ENCODE data around the gene ZYG11B.
"Not testable (repeated sequence)": the region's sequence is repeated elsewhere in the genome, so short reads cannot be mapped to it uniquely, and the experiment has no call there.

Gene ZYG11B

DNA sequence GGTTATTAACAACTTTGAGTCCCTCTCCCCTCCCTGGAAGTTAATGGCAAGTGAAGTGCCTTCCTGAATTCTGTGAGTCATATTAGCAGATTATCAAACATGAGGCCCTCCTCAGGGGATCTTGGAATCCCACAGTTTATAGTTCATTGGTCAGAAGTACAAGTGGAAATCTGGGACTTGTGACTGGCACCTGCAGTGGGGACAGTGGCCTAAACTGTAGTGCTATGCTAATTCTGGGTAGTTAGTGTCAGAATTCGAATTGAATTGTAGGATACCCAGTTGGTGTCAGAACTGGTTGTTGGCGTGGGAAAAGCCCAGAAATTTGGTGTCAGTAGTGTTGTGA is 26.2 kb downstream of the ZYG11B start:
- Histone ChIP-seq H3K9me3 (ENCODE audit: control insufficient read depth, low read length) (no peaks in the 10 kb centered on the region), H3K36me3 (ENCODE audit: control insufficient read depth, insufficient read depth, low read length) (peaks cover 3% of the 10 kb centered on the region), H3K4me1 (ENCODE audit: control insufficient read depth, insufficient read depth, low read length) (no peaks in the 10 kb centered on the region), H3K27ac (ENCODE audit: insufficient read depth, low read depth, low read length, poor library complexity, severe bottlenecking) (no peak overlapping the region), H3K4me3 (ENCODE audit: insufficient read depth, low read depth, low read length) (no peak overlapping the region), H3K27me3 (ENCODE audit: control insufficient read depth, insufficient read depth, low read length, poor library complexity, severe bottlenecking) (no peaks in the 10 kb centered on the region)
- 88 to 92% methylated on average over 2 of the region's 2 CpGs for WGBS, 2 experiments

DNA sequence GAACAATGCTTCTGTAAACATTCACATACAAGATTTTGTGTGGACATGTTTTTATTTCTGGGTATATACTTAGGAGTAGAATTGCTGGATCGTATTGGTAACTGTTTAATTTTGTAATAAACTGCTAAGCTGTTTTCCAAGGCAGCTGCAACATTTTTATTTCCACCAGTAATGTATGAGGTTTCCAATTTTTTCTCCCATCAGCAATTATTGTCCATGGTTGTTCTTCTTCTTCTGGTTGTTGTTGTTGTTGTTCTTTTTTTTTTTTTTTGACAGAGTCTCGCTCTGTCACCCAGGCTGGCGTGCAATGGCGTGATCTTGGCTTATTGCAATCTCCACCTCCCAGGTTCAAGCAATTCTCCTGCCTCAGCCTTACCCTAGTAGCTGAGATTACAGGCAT is 26.9 kb downstream of the ZYG11B start:
- H3K9me3 ChIP-seq (ENCODE audit: control insufficient read depth, low read length): no peaks in the 10 kb centered on the region
- no peak overlapping the region for H3K27ac ChIP-seq (ENCODE audit: insufficient read depth, low read depth, low read length, poor library complexity, severe bottlenecking)
- H3K4me3 ChIP-seq (ENCODE audit: insufficient read depth, low read depth, low read length): no peak overlapping the region
- H3K4me1 ChIP-seq (ENCODE audit: control insufficient read depth, insufficient read depth, low read length): no peaks in the 10 kb centered on the region
- peaks cover 3% of the 10 kb centered on the region for H3K36me3 ChIP-seq (ENCODE audit: control insufficient read depth, insufficient read depth, low read length)
- no peaks in the 10 kb centered on the region for H3K27me3 ChIP-seq (ENCODE audit: control insufficient read depth, insufficient read depth, low read length, poor library complexity, severe bottlenecking)
- WGBS, 2 experiments: 92 to 94% methylated on average over 3 to 4 of the region's 4 CpGs

DNA sequence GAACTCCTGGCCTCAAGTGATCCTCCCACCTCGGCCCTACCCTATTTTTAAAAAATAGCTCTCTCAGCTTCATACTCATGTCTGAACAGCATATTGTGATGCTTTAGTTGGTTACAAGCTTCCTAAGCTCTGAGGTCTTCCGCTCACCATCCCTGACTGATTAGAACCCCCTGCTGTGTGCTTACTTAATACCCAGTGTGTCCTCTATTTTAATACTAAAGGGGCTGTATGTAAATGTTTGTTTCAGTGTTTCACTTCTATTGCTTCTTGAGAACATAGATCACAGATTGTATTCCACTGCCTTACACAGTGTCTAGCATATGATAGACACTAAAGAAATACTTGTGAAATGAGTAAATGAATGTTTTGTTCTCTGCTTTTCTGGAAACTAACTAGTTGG is 29.8 kb downstream of the ZYG11B start:
- Histone ChIP-seq H3K4me1 (ENCODE audit: control insufficient read depth, insufficient read depth, low read length) (no peaks in the 10 kb centered on the region), H3K9me3 (ENCODE audit: control insufficient read depth, low read length) (no peaks in the 10 kb centered on the region), H3K36me3 (ENCODE audit: control insufficient read depth, insufficient read depth, low read length) (peaks cover 3% of the 10 kb centered on the region), H3K4me3 (ENCODE audit: insufficient read depth, low read depth, low read length) (no peak overlapping the region), H3K27me3 (ENCODE audit: control insufficient read depth, insufficient read depth, low read length, poor library complexity, severe bottlenecking) (no peaks in the 10 kb centered on the region), H3K27ac (ENCODE audit: insufficient read depth, low read depth, low read length, poor library complexity, severe bottlenecking) (no peak overlapping the region)
- WGBS, 2 experiments: 71 to 83% methylated on average over 2 of the region's 2 CpGs

DNA sequence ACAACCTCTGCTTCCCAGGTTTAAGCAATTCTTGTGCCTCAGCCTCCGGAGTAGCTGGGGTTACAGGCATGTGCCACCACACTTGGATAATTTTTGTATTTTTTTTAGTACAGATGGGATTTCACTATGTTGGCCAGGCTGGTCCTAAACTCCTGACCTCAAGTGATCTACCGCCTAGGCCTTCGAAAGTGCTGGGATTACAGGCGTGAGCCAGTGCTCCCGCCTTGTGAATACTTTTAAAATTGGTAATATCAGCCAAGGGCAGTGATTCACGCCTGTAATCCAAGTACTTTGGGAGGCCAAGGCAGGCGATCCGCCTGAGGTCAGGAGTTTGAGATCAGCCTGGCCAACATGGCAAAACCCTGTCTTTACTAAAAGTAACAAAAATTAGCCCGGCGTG is 33.7 kb downstream of the ZYG11B start:
- no peaks in the 10 kb centered on the region for H3K27me3 ChIP-seq (ENCODE audit: control insufficient read depth, insufficient read depth, low read length, poor library complexity, severe bottlenecking)
- no peaks in the 10 kb centered on the region for H3K9me3 ChIP-seq (ENCODE audit: control insufficient read depth, low read length)
- H3K4me1 ChIP-seq (ENCODE audit: control insufficient read depth, insufficient read depth, low read length): no peaks in the 10 kb centered on the region
- 94% methylated on average over 10 of the region's 10 CpGs for WGBS, 2 experiments
- no peak overlapping the region for H3K27ac ChIP-seq (ENCODE audit: insufficient read depth, low read depth, low read length, poor library complexity, severe bottlenecking)
- H3K36me3 ChIP-seq (ENCODE audit: control insufficient read depth, insufficient read depth, low read length): peaks cover 3% of the 10 kb centered on the region
- no peak overlapping the region for H3K4me3 ChIP-seq (ENCODE audit: insufficient read depth, low read depth, low read length)

DNA sequence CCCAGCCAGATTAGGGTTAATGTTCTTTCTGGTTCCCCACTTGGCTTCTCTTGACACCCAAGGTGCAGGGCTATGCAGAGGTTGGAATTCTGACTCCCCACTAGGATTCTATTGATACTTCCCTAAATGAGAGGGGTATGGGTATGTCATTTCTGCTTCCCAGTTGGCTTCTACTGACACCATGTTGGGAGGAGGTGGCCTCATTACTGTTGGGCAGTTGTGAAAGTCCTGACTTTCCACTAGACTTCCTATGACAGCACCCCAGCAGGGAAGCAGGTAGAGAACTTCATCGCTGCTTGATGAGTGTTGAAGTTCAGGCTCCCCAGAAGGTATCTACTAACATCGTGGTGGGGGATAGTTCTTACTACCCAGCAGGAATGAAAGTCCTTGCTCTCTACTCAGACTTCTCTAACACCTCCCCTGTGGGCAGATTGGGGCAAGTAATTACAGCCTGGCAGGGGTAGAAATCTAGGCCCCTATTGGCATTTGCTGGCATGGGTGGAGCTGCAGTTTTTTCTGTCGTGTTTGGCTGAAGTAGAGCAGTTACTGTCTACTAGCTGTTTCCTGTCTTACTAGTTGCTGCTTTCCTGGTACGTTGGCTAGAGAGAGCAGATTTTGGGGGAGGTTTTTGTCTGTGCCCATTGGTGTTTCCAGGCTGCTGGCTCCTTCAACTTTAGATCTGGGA is 41.5 kb downstream of the ZYG11B start:
- WGBS, 2 experiments: 91 to 98% methylated on average over 4 of the region's 4 CpGs
- no peak overlapping the region for H3K27ac ChIP-seq (ENCODE audit: insufficient read depth, low read depth, low read length, poor library complexity, severe bottlenecking)
- H3K27me3 ChIP-seq (ENCODE audit: control insufficient read depth, insufficient read depth, low read length, poor library complexity, severe bottlenecking): no peaks in the 10 kb centered on the region
- H3K36me3 ChIP-seq (ENCODE audit: control insufficient read depth, insufficient read depth, low read length): no peaks in the 10 kb centered on the region
- H3K9me3 ChIP-seq (ENCODE audit: control insufficient read depth, low read length): no peaks in the 10 kb centered on the region
- no peaks in the 10 kb centered on the region for H3K4me1 ChIP-seq (ENCODE audit: control insufficient read depth, insufficient read depth, low read length)
- H3K4me3 ChIP-seq (ENCODE audit: insufficient read depth, low read depth, low read length): no peak overlapping the region

DNA sequence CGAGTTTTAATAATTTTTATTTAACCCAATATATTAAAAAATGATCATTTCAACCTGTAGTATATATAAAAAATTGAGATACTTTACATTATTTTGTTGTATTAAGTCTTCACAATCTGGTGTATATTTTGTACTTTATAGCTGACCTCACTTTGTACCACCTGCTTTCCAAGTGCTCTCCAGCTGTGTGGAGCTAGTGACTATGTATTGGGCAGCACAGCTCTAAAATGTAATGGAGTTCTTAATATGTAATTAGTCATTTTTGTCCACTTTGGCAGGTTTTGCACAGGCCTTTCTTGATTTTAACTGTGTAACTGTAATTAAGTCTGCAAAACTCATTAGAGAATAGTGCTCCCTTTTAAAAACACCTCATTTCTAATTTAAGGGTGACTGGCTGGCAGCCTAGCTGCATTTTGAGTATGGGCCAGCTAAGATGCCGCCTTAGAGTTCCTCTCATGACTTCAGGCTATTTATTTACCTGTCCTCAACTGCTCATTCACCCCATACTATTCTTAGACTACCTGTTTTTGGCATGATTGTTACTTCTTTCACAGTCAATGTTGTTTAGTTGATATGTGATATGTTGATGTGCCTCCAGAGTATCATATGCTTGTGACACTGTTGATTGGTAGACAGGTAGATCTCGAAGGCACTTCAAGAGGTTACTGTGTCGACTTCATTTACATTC is 43.2 kb downstream of the ZYG11B start:
- H3K4me3 ChIP-seq (ENCODE audit: insufficient read depth, low read depth, low read length): no peak overlapping the region

DNA sequence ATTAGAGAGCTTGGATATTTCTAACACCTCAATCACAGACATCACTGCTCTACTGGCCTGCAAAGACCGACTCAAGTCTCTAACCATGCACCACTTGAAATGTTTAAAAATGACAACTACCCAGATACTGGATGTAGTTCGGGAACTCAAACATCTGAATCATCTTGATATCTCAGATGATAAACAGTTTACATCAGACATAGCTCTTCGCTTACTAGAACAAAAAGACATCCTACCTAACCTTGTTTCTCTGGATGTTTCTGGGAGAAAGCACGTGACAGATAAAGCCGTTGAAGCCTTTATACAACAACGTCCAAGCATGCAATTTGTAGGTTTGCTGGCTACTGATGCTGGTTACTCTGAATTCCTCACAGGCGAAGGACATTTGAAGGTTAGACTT is 45.1 kb downstream of the ZYG11B start:
- H3K27me3 ChIP-seq (ENCODE audit: control insufficient read depth, insufficient read depth, low read length, poor library complexity, severe bottlenecking): no peaks in the 10 kb centered on the region
- 95 to 97% methylated on average over 7 of the region's 7 CpGs for WGBS, 2 experiments
- no peaks in the 10 kb centered on the region for H3K36me3 ChIP-seq (ENCODE audit: control insufficient read depth, insufficient read depth, low read length)
- H3K9me3 ChIP-seq (ENCODE audit: control insufficient read depth, low read length): no peaks in the 10 kb centered on the region
- H3K4me1 ChIP-seq (ENCODE audit: control insufficient read depth, insufficient read depth, low read length): no peaks in the 10 kb centered on the region
- no peak overlapping the region for H3K27ac ChIP-seq (ENCODE audit: insufficient read depth, low read depth, low read length, poor library complexity, severe bottlenecking)
- H3K4me3 ChIP-seq (ENCODE audit: insufficient read depth, low read depth, low read length): no peak overlapping the region

More for the DNA sequence above, 43.2 kb downstream of the ZYG11B start:
- Histone ChIP-seq H3K27me3 (ENCODE audit: control insufficient read depth, insufficient read depth, low read length, poor library complexity, severe bottlenecking) (no peaks in the 10 kb centered on the region), H3K36me3 (ENCODE audit: control insufficient read depth, insufficient read depth, low read length) (no peaks in the 10 kb centered on the region), H3K27ac (ENCODE audit: insufficient read depth, low read depth, low read length, poor library complexity, severe bottlenecking) (no peak overlapping the region), H3K9me3 (ENCODE audit: control insufficient read depth, low read length) (no peaks in the 10 kb centered on the region), H3K4me1 (ENCODE audit: control insufficient read depth, insufficient read depth, low read length) (no peaks in the 10 kb centered on the region)
- WGBS, 2 experiments: 94 to 100% methylated on average over 2 of the region's 4 CpGs

DNA sequence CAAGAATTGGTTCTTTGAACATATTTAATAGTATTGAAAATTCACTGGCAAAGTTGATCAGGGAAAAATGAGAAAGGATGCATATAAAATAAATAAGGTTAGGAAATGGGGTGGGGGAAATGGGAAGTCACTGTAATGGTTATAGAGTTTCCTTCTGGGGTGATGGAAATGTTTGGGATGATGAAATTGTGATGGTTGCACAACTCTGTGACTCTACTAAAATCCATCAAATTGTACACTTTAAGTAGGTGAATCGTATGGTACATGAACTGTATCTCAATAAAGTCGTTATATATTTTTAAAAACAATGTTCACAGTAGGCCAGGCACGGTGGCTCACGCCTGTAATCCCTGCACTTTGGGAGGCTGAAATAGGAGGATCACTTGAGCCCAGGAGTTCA is 59.9 kb downstream of the ZYG11B start:
- no peak overlapping the region for H3K4me3 ChIP-seq (ENCODE audit: insufficient read depth, low read depth, low read length)
- peaks cover 14% of the 10 kb centered on the region for H3K36me3 ChIP-seq (ENCODE audit: control insufficient read depth, insufficient read depth, low read length)
- H3K27me3 ChIP-seq (ENCODE audit: control insufficient read depth, insufficient read depth, low read length, poor library complexity, severe bottlenecking): no peaks in the 10 kb centered on the region
- H3K4me1 ChIP-seq (ENCODE audit: control insufficient read depth, insufficient read depth, low read length): no peaks in the 10 kb centered on the region
- no peak overlapping the region for H3K27ac ChIP-seq (ENCODE audit: insufficient read depth, low read depth, low read length, poor library complexity, severe bottlenecking)
- no peaks in the 10 kb centered on the region for H3K9me3 ChIP-seq (ENCODE audit: control insufficient read depth, low read length)
- 92 to 96% methylated on average over 3 to 4 of the region's 4 CpGs for WGBS, 2 experiments

DNA sequence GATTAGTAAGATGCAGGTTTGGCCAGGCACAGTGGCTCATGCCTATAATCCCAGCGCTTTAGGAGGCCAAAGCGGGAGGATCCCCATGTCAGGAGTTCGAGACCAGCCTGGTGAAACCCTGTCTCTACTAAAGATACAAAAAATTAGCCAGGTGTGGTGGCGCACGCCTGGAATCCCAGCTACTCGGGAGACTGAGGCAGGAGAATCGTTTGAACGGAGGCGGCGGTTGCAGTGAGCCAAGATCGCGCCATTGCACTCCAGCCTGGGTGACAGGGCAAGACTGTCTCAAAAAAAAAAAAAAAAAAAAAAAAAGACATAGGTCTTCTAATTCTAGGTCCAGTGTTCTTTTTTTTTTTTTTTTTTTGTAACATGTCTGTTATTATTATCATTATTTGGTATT is 64.2 kb downstream of the ZYG11B start:
- H3K4me1 ChIP-seq (ENCODE audit: control insufficient read depth, insufficient read depth, low read length); H3K36me3 ChIP-seq (ENCODE audit: control insufficient read depth, insufficient read depth, low read length); H3K27ac ChIP-seq (ENCODE audit: insufficient read depth, low read depth, low read length, poor library complexity, severe bottlenecking); H3K4me3 ChIP-seq (ENCODE audit: insufficient read depth, low read depth, low read length); H3K9me3 ChIP-seq (ENCODE audit: control insufficient read depth, low read length); H3K27me3 ChIP-seq (ENCODE audit: control insufficient read depth, insufficient read depth, low read length, poor library complexity, severe bottlenecking): not testable (repeated sequence)
- 95% methylated on average over 12 of the region's 12 CpGs for WGBS, 2 experiments

DNA sequence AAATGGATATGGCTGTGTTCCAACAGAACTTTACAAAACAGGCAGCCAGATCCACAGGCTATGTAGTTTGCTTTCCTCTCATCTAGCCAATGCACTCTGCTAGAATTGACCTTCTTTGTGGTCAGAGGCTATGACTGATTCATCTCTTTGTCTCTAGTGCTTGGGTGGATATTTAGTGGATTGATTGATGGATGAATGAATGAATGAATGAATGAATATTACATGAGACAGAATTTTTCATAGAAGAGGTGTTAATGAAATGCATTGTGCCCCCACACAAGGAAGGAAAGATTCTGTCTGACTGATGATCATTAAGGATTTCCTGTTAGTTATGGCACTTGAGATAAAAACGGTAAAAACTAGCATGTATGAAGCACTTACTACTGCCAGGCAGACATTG is 65.8 kb downstream of the ZYG11B start:
- Histone ChIP-seq H3K4me3 (ENCODE audit: insufficient read depth, low read depth, low read length) (no peak overlapping the region), H3K27me3 (ENCODE audit: control insufficient read depth, insufficient read depth, low read length, poor library complexity, severe bottlenecking) (no peaks in the 10 kb centered on the region), H3K9me3 (ENCODE audit: control insufficient read depth, low read length) (no peaks in the 10 kb centered on the region), H3K27ac (ENCODE audit: insufficient read depth, low read depth, low read length, poor library complexity, severe bottlenecking) (no peak overlapping the region), H3K36me3 (ENCODE audit: control insufficient read depth, insufficient read depth, low read length) (peaks cover 5% of the 10 kb centered on the region), H3K4me1 (ENCODE audit: control insufficient read depth, insufficient read depth, low read length) (no peaks in the 10 kb centered on the region)
- WGBS, 2 experiments: 91 to 100% methylated on average over 1 of the region's 1 CpG
